Panc1 (cell line): ENCODE measurements around the gene ALDH2.
"Not testable (repeated sequence)": the region's sequence is repeated elsewhere in the genome, so short reads cannot be mapped to it uniquely, and the experiment has no call there.

Experiments
- POLR2AphosphoS5 ChIP-seq: IDR thresholded peaks from 2 replicates; pipeline ENCODE4 v1.6.1; 2012; ENCODE audit warnings: mild to moderate bottlenecking, low read depth, low read length, moderate library complexity
- SIN3A ChIP-seq: IDR thresholded peaks from 2 replicates; pipeline ENCODE4 v1.6.1; 2012; ENCODE audit warnings: low read depth, mild to moderate bottlenecking, low read length, moderate library complexity, borderline replicate concordance; ENCODE audit not compliant: insufficient read depth
- TCF7L2 ChIP-seq: IDR thresholded peaks from 2 replicates; pipeline ENCODE4 v1.6.1; 2011; ENCODE audit warnings: mild to moderate bottlenecking, low read depth, low read length, inconsistent platforms
- TF ChIP-seq, protein P1 (sequence below): fragments of 450-650 bp; IDR thresholded peaks from 2 replicates; pipeline ENCODE4 v1.5.1; 2017; ENCODE audit warnings: mild to moderate bottlenecking
- TF ChIP-seq, protein P2 (sequence below), 2 experiments: IDR thresholded peaks; 2 replicates each; pipeline ENCODE4 v1.6.1; 2011 to 2012; ENCODE audit warnings: low read depth in 2 of 2, control low read depth in 1 of 2, low read length in 1 of 2, mild to moderate bottlenecking in 1 of 2, moderate library complexity in 1 of 2; ENCODE audit not compliant: insufficient read depth in 1 of 2

GRCh38 chr12:111719316-111719715 is 47.4 kb upstream of the ALDH2 start:
- TF ChIP-seq, protein P1, sequence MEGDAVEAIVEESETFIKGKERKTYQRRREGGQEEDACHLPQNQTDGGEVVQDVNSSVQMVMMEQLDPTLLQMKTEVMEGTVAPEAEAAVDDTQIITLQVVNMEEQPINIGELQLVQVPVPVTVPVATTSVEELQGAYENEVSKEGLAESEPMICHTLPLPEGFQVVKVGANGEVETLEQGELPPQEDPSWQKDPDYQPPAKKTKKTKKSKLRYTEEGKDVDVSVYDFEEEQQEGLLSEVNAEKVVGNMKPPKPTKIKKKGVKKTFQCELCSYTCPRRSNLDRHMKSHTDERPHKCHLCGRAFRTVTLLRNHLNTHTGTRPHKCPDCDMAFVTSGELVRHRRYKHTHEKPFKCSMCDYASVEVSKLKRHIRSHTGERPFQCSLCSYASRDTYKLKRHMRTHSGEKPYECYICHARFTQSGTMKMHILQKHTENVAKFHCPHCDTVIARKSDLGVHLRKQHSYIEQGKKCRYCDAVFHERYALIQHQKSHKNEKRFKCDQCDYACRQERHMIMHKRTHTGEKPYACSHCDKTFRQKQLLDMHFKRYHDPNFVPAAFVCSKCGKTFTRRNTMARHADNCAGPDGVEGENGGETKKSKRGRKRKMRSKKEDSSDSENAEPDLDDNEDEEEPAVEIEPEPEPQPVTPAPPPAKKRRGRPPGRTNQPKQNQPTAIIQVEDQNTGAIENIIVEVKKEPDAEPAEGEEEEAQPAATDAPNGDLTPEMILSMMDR, result not testable (repeated sequence)
- TF ChIP-seq, protein P2, sequence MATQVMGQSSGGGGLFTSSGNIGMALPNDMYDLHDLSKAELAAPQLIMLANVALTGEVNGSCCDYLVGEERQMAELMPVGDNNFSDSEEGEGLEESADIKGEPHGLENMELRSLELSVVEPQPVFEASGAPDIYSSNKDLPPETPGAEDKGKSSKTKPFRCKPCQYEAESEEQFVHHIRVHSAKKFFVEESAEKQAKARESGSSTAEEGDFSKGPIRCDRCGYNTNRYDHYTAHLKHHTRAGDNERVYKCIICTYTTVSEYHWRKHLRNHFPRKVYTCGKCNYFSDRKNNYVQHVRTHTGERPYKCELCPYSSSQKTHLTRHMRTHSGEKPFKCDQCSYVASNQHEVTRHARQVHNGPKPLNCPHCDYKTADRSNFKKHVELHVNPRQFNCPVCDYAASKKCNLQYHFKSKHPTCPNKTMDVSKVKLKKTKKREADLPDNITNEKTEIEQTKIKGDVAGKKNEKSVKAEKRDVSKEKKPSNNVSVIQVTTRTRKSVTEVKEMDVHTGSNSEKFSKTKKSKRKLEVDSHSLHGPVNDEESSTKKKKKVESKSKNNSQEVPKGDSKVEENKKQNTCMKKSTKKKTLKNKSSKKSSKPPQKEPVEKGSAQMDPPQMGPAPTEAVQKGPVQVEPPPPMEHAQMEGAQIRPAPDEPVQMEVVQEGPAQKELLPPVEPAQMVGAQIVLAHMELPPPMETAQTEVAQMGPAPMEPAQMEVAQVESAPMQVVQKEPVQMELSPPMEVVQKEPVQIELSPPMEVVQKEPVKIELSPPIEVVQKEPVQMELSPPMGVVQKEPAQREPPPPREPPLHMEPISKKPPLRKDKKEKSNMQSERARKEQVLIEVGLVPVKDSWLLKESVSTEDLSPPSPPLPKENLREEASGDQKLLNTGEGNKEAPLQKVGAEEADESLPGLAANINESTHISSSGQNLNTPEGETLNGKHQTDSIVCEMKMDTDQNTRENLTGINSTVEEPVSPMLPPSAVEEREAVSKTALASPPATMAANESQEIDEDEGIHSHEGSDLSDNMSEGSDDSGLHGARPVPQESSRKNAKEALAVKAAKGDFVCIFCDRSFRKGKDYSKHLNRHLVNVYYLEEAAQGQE (IDR thresholded peaks at IDR 0.05; ENCODE audit: insufficient read depth in 1 of 2, low read depth in 2 of 2, low read length in 1 of 2), result not testable (repeated sequence)
- TF ChIP-seq SIN3A, POLR2AphosphoS5, TCF7L2: not testable (repeated sequence)
